Upper lobe of left lung (tissue), 4 donors: ENCODE results near the gene DCP2.

Experiments
- POLR2A ChIP-seq, 4 donors: fragments of 450-650 bp; IDR thresholded peaks; one replicate each; pipeline ENCODE4 v1.5.1; 2016 to 2017; ENCODE audit warnings: antibody characterized with exemption in 4 of 4, mild to moderate bottlenecking in 2 of 4
- TF ChIP-seq, protein P1 (sequence below), 6 experiments: fragments of 450-650 bp in 4 of 6; fragments of 200-600 bp in 2 of 6; sonication (generic) in 2 of 6; IDR thresholded peaks; one replicate each; pipeline ENCODE4 v1.5.1; 2016 to 2019; ENCODE audit warnings: antibody characterized with exemption in 6 of 6

- no peak for TF ChIP-seq POLR2A (IDR thresholded peaks at IDR 0.05)
- TF ChIP-seq, protein P1, sequence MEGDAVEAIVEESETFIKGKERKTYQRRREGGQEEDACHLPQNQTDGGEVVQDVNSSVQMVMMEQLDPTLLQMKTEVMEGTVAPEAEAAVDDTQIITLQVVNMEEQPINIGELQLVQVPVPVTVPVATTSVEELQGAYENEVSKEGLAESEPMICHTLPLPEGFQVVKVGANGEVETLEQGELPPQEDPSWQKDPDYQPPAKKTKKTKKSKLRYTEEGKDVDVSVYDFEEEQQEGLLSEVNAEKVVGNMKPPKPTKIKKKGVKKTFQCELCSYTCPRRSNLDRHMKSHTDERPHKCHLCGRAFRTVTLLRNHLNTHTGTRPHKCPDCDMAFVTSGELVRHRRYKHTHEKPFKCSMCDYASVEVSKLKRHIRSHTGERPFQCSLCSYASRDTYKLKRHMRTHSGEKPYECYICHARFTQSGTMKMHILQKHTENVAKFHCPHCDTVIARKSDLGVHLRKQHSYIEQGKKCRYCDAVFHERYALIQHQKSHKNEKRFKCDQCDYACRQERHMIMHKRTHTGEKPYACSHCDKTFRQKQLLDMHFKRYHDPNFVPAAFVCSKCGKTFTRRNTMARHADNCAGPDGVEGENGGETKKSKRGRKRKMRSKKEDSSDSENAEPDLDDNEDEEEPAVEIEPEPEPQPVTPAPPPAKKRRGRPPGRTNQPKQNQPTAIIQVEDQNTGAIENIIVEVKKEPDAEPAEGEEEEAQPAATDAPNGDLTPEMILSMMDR (IDR thresholded peaks at IDR 0.05), result no peak
These were observed 20.0 kb upstream of the DCP2 start for GRCh38 chr5:112956606-112957005.
